MCF 10A (cell line): ENCODE measurements around the gene MACROD1. TPM values are rescaled to one million over a fixed set of nuclear protein-coding genes. Genes with fewer than 3 reads are reported as not detected.
A peak's percentile ranks its signal among the peaks of the same experiment; 100 is the strongest.
"Not testable (repeated sequence)": the region's sequence is repeated elsewhere in the genome, so short reads cannot be mapped to it uniquely, and the experiment has no call there.

Experiments used
- BruUV-seq: library from RNA; stranded (reverse); fragments of 400-500 nt; replicated peaks from 2 replicates; lab custom pipeline; 2021; lab: Mats Ljungman, UMichigan
- CTCF ChIA-PET: fragments of 300-600 bp; sonication (Branson Sonifier 250); formaldehyde crosslinking; extraction: SDS; loops from one replicate; lab custom pipeline; 2021; ENCODE audit warnings: antibody characterized with exemption, inconsistent platforms; lab: Yijun Ruan, JAX
- POLR2A ChIA-PET: fragments of 300-600, 350-650 bp; sonication (Branson Sonifier 250); formaldehyde crosslinking; extraction: SDS; loops from one replicate; lab custom pipeline; 2020; ENCODE audit warnings: antibody characterized with exemption, inconsistent platforms; lab: Yijun Ruan, JAX
- DNase-seq: peaks from one replicate; pipeline ENCODE4 v3.0.0-alpha.2; 2018; ENCODE audit not compliant: unreplicated experiment
- H3K27ac Mint-ChIP-seq: one replicate; pipeline ENCODE4 v1.8.0; 2022; ENCODE audit warnings: mild to moderate bottlenecking, low read depth, mixed read lengths; ENCODE audit not compliant: unreplicated experiment
- H3K27me3 Mint-ChIP-seq: one replicate; pipeline ENCODE4 v1.8.0; 2022; ENCODE audit warnings: mixed read lengths; ENCODE audit not compliant: insufficient read depth, unreplicated experiment
- H3K36me3 Mint-ChIP-seq: one replicate; pipeline ENCODE4 v1.8.0; 2022; ENCODE audit warnings: mild to moderate bottlenecking, moderate library complexity, mixed read lengths; ENCODE audit not compliant: insufficient read depth, unreplicated experiment
- H3K4me1 Mint-ChIP-seq: one replicate; pipeline ENCODE4 v1.8.0; 2022; ENCODE audit warnings: mixed read lengths; ENCODE audit not compliant: insufficient read depth, unreplicated experiment
- H3K4me3 Mint-ChIP-seq: one replicate; pipeline ENCODE4 v1.8.0; 2022; ENCODE audit warnings: mild to moderate bottlenecking, moderate library complexity, mixed read lengths; ENCODE audit not compliant: unreplicated experiment
- H3K9me3 Mint-ChIP-seq: one replicate; pipeline ENCODE4 v1.8.0; 2022; ENCODE audit warnings: mixed read lengths; ENCODE audit not compliant: unreplicated experiment
- intact Hi-C: fragments of 100-400 bp; cut with micrococcal nuclease; formaldehyde crosslinking; loops from 2 replicates; pipeline ENCODE4 v1.14.1; 2022
- total RNA-seq: library from RNA; stranded (reverse); gene quantifications from 2 replicates; pipeline ENCODE4 v1.2.3, GENCODE V29; 2022
- TF ChIP-seq, protein P1 (sequence below): fragments of 200-600 bp; IDR thresholded peaks from one replicate; pipeline ENCODE4 v1.8.0; 2022; ENCODE audit warnings: antibody characterized with exemption, mild to moderate bottlenecking; ENCODE audit not compliant: unreplicated experiment

The MACROD1 gene
- total RNA-seq, 1 experiment from 2014 or later: 15.1 TPM

DNA sequence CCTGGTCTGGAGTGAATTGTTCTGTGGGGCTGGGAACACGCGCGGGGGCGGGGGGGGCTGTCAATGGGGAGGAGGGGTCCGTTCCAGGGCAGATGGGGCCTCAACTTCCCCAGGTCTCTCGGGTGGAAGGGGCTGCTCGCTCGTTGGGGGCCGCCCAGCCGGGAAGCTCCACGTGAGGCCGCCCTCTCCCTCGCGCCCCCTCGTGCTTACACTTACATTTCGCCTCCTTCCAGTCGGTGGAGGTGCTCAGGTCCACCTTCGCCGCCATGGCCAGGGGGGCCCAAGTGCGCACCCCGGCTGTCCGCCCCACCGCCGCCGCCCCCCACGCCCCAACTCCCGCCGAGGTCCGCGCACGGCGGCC is 452 bp downstream of the MACROD1 start:
- Mint-ChIP-seq H3K4me1 (peaks cover 7% of the 10 kb centered on the region), H3K9me3 (no peaks in the 10 kb centered on the region), H3K27ac (no peak overlapping the region), H3K4me3 (peak overlapping the region; percentile 92), H3K36me3 (no peaks in the 10 kb centered on the region), H3K27me3 (no peaks in the 10 kb centered on the region)
- TF ChIP-seq, protein P1, sequence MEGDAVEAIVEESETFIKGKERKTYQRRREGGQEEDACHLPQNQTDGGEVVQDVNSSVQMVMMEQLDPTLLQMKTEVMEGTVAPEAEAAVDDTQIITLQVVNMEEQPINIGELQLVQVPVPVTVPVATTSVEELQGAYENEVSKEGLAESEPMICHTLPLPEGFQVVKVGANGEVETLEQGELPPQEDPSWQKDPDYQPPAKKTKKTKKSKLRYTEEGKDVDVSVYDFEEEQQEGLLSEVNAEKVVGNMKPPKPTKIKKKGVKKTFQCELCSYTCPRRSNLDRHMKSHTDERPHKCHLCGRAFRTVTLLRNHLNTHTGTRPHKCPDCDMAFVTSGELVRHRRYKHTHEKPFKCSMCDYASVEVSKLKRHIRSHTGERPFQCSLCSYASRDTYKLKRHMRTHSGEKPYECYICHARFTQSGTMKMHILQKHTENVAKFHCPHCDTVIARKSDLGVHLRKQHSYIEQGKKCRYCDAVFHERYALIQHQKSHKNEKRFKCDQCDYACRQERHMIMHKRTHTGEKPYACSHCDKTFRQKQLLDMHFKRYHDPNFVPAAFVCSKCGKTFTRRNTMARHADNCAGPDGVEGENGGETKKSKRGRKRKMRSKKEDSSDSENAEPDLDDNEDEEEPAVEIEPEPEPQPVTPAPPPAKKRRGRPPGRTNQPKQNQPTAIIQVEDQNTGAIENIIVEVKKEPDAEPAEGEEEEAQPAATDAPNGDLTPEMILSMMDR: peak; percentile 5
- ChIA-PET POLR2A (interaction anchor here (0.6 to 3.4 kb wide), 8 partner anchors 10 to 292 kb away, joined by 3 to 42 read pairs (median 4); partner anchors contain the start of genes PPP1R14B and STIP1), CTCF (interaction anchor here (0.6 to 1.8 kb wide), 3 partner anchors 11 to 538 kb away, joined by 3 to 10 read pairs (median 4); no protein-coding TSS in a partner anchor)
- BruUV-seq: no TSS peak
- DNase-seq: peak; percentile 29
- intact Hi-C loops: no loop called here

DNA sequence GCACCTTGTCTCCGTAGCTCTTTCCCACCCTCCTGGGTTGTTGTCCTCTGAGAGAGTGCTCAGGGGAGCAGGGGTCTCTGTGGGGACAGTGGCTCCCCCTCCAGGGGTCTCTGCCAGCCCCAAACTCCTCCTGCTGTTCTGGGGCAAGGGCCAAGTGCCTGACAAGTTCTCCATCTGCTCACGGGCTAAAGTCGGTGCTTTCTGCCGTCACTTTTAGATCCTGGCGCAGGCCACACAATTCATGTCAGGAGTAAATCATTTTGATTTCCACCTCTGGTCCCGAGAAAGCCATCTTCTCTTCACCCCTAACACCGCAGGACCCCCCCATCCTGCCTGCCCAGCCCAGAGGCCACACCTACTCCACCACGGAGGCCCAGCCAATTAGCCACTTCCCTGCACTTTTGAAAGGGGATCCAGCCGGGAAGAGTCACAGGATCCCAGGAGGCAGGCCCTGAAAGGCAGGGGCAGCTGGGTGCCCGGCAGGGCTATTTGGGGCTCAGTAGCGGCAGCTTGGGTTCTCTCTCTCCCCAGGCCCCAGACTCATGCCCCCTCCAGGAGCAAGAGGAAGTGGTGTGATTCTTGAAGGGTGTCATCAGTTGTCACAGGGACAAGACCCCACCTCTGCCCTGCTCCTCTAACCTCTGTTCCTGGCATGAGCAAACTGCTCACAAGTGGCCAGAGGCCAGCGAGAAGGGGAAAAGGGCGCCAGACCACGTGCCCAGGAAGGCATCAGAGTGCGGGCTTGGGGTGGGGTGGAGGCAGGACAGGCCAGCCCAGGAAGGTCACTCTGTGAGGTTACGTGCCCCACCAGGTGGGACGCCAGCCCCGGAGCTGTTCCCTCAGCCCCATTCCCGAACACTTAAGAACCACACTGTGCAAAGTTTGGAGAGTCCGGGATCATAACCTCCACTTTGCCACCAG is 1.3 kb downstream of the MACROD1 start:
- DNase-seq: peak; percentile 16
- Mint-ChIP-seq H3K4me3 (peak overlapping the region; percentile 92), H3K27me3 (no peaks in the 10 kb centered on the region), H3K27ac (peak overlapping the region; percentile 42), H3K36me3 (peaks cover 4% of the 10 kb centered on the region), H3K4me1 (peaks cover 7% of the 10 kb centered on the region), H3K9me3 (no peaks in the 10 kb centered on the region)
- BruUV-seq: TSS peak; percentile 24
- TF ChIP-seq, protein P1: no peak
- POLR2A ChIA-PET: interaction anchor here (0.5 to 3.4 kb wide), 7 partner anchors 17 to 284 kb away, joined by 3 to 42 read pairs (median 4); partner anchors contain the start of genes PPP1R14B and STIP1
- CTCF ChIA-PET: interaction anchor here (0.6 to 1.8 kb wide), 7 partner anchors 10 to 539 kb away, joined by 3 to 10 read pairs (median 6); no protein-coding TSS in a partner anchor
- intact Hi-C loops: no loop called here

DNA sequence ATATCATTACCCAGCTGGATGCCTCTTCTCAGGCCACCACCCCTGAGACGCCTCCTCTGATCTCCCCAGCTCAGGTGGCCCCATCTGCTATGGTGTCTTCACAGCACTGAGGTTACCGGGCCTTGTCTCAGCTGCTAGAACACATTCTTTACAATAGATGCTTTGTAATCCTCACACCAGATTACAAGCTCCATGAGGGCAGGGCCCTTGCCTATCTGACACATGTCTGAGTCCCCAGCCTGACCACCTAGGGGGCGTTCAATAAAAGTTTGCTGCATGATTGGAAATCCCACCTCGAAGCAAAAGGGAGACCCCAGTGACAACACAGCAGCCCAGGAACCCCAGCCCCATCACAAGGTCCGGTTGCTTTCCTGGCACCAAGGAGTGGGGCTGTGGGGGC is 2.0 kb downstream of the MACROD1 start:
- H3K4me1 Mint-ChIP-seq: peaks cover 7% of the 10 kb centered on the region
- H3K9me3 Mint-ChIP-seq: no peaks in the 10 kb centered on the region
- peaks cover 5% of the 10 kb centered on the region for H3K36me3 Mint-ChIP-seq
- no peak for DNase-seq
- H3K27ac Mint-ChIP-seq: no peak overlapping the region
- CTCF ChIA-PET: interaction anchor here (1.0 to 1.8 kb wide), 6 partner anchors 11 to 334 kb away, joined by 3 to 8 read pairs (median 5); no protein-coding TSS in a partner anchor
- intact Hi-C loops: no loop called here
- BruUV-seq: no TSS peak
- H3K27me3 Mint-ChIP-seq: no peaks in the 10 kb centered on the region
- TF ChIP-seq, protein P1: no peak
- POLR2A ChIA-PET: interaction anchor here (0.5 to 1.8 kb wide), 4 partner anchors 12 to 324 kb away, joined by 3 to 5 read pairs (median 4); partner anchors contain the start of gene STIP1
- H3K4me3 Mint-ChIP-seq: no peak overlapping the region

DNA sequence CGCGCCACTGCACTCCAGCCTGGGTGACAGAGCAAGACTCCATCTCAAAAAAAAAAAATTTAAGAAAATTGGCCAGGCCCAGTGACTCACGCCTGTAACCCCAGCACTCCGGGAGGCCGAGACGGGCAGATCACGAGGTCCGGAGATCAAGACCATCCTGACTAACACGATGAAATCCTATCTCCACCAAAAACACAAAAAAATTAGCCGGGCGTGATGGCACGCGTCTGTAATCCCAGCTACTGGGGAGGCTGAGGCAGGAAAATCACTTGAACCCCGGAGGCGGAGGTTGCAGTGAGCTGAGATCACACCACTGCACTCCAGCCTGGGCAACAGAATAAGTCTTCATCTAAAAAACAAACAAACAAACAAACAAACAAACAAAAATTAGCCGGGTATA is 3.1 kb downstream of the MACROD1 start:
- H3K4me3 Mint-ChIP-seq, H3K27me3 Mint-ChIP-seq, BruUV-seq, intact Hi-C loops, H3K4me1 Mint-ChIP-seq, H3K27ac Mint-ChIP-seq, DNase-seq, H3K9me3 Mint-ChIP-seq, H3K36me3 Mint-ChIP-seq: not testable (repeated sequence)
- ChIA-PET POLR2A (interaction anchor here (0.7 to 1.8 kb wide), 4 partner anchors 10 to 149 kb away, joined by 3 to 5 read pairs (median 4); no protein-coding TSS in a partner anchor), CTCF (interaction anchor here (0.7 to 1.8 kb wide), 6 partner anchors 10 to 395 kb away, joined by 3 to 8 read pairs (median 5); no protein-coding TSS in a partner anchor)
